HG03108 (cell line): Measurements from ENCODE around the gene KIFC3.
"Not testable (repeated sequence)": the region's sequence is repeated elsewhere in the genome, so short reads cannot be mapped to it uniquely, and the experiment has no call there.

Experiments used
- ATAC-seq: cut with Tn5 transposase; IDR thresholded peaks from one replicate; pipeline ENCODE4 v1.9.1; 2021; ENCODE audit warnings: moderate library complexity; ENCODE audit not compliant: unreplicated experiment

Gene KIFC3

GRCh38 chr16:57807252-57807967 is 5.1 kb upstream of the KIFC3 start:
- no peak for ATAC-seq

GRCh38 chr16:57805176-57805575 is 2.9 kb upstream of the KIFC3 start:
- ATAC-seq: no peak

- no peak for ATAC-seq
Observed at GRCh38 chr16:57804111-57804837, 2.0 kb upstream of the KIFC3 start.

GRCh38 chr16:57803134-57803990 is 1.1 kb upstream of the KIFC3 start:
- ATAC-seq: no peak

GRCh38 chr16:57801809-57802340 is 416 bp downstream of the KIFC3 start:
- no peak for ATAC-seq

- ATAC-seq: no peak
Observed at GRCh38 chr16:57801098-57801808, 1.0 kb downstream of the KIFC3 start.

- no peak for ATAC-seq
Observed at GRCh38 chr16:57800200-57801097, 1.8 kb downstream of the KIFC3 start.

GRCh38 chr16:57799600-57800199 is 2.6 kb downstream of the KIFC3 start:
- ATAC-seq: no peak

GRCh38 chr16:57798953-57799599 is 3.2 kb downstream of the KIFC3 start:
- ATAC-seq: no peak

GRCh38 chr16:57798267-57798810 is 4.0 kb downstream of the KIFC3 start:
- ATAC-seq: no peak

GRCh38 chr16:57797526-57798266 is 4.6 kb downstream of the KIFC3 start:
- no peak for ATAC-seq

GRCh38 chr16:57797216-57797525 is 5.1 kb downstream of the KIFC3 start:
- ATAC-seq: no peak

GRCh38 chr16:57796014-57796413 is 6.3 kb downstream of the KIFC3 start:
- ATAC-seq: not testable (repeated sequence)

GRCh38 chr16:57795431-57795878 is 6.8 kb downstream of the KIFC3 start:
- ATAC-seq: no peak

- no peak for ATAC-seq
Observed at GRCh38 chr16:57794849-57795430, 7.4 kb downstream of the KIFC3 start.

- no peak for ATAC-seq
Observed at GRCh38 chr16:57791893-57792461, 10.3 kb downstream of the KIFC3 start.
